Stomach (tissue), 9 donors: ENCODE results near the gene ABTB2. TPM values are rescaled to one million over a fixed set of nuclear protein-coding genes. Genes with fewer than 3 reads are reported as not detected.

Experiments
- DNase-seq, 2 donors: peaks; one replicate each; pipeline versions ENCODE4 v3.0.0 to v3.0.0-alpha.2; 2013 to 2019
- H3K27ac ChIP-seq, 5 donors: fragments of 200-600 bp in 4 of 5; sonication (generic) in 4 of 5; one replicate each; pipeline ENCODE4 v1.5.1; 2013 to 2019; ENCODE audit warnings: mild to moderate bottlenecking in 1 of 5, moderate library complexity in 1 of 5
- H3K27me3 ChIP-seq, 3 donors: fragments of 200-600 bp; sonication (generic); one replicate each; pipeline ENCODE4 v1.5.1; 2017 to 2019; ENCODE audit warnings: mixed run types in 1 of 3
- H3K36me3 ChIP-seq, 4 donors: fragments of 200-600 bp; sonication (generic); 1 replicate in 3 of 4; 2 replicates in 1 of 4; pipeline ENCODE4 v1.5.1; 2016 to 2019
- H3K4me1 ChIP-seq, 4 donors: fragments of 200-600 bp; sonication (generic); one replicate each; pipeline ENCODE4 v1.5.1; 2016 to 2019
- H3K4me3 ChIP-seq, 4 donors: fragments of 200-600 bp; sonication (generic) in 3 of 4; one replicate each; pipeline ENCODE4 v1.5.1; 2016 to 2019; ENCODE audit warnings: mild to moderate bottlenecking in 1 of 4
- H3K9me3 ChIP-seq, 4 donors: fragments of 200-600 bp; sonication (generic); one replicate each; pipeline ENCODE4 v1.5.1; 2016 to 2019
- EP300 ChIP-seq: sonication (generic); formaldehyde crosslinking; IDR thresholded peaks from one replicate; pipeline ENCODE4 v1.6.1; 2017; ENCODE audit warnings: antibody characterized with exemption
- POLR2A ChIP-seq, 4 donors: fragments of 450-650 bp; IDR thresholded peaks; one replicate each; pipeline ENCODE4 v1.6.1; 2016; ENCODE audit warnings: antibody characterized with exemption in 4 of 4, control low read depth in 2 of 4, mild to moderate bottlenecking in 1 of 4, moderate library complexity in 1 of 4
- POLR2AphosphoS5 ChIP-seq, 3 donors: sonication (generic); formaldehyde crosslinking; IDR thresholded peaks; one replicate each; pipeline ENCODE4 v1.6.1; 2016; ENCODE audit warnings: antibody characterized with exemption in 3 of 3
- WGBS, 5 donors: extraction: QIAGEN DNeasy Blood & Tissue Kit in 3 of 5; methylation state at CpG; one replicate each; pipeline versions ENCODE4 v1.1.5 to v1.1.7; 2013 to 2018; 5-methylcytosine and 5-hydroxymethylcytosine counted together
- intact Hi-C: fragments of 100-400 bp; cut with DNase I; formaldehyde crosslinking; loops from one replicate; pipeline ENCODE4 v1.15.1; 2023; ENCODE audit warnings: low total_unique reads
- polyA plus RNA-seq, 3 donors: library from polyadenylated mRNA; stranded (reverse); fragments of 200-250 nt; gene quantifications; one replicate each; pipeline ENCODE4 v1.2.3, GENCODE V29; 2013
- total RNA-seq, 5 donors: library from RNA; depleted of rRNA; stranded (reverse); fragments of >200 nt; gene quantifications; one replicate each; pipeline versions ENCODE4 v1.1.0 to v1.2.3, GENCODE V29; 2014 to 2016
- TF ChIP-seq, protein P1 (sequence below), 7 experiments: fragments of 450-650 bp in 4 of 7; fragments of 200-600 bp in 3 of 7; sonication (generic) in 3 of 7; IDR thresholded peaks; one replicate each; pipeline ENCODE4 v1.5.1; 2016 to 2019; ENCODE audit warnings: antibody characterized with exemption in 7 of 7, control low read depth in 2 of 7, mild to moderate bottlenecking in 1 of 7
- donor health status: healthy with polysubstance abuse.
- donor health status: Bipolar disorder and iron deficiency.
- donor health status: healthy.

Gene ABTB2
- total and polyA plus RNA-seq, 8 donors, result 0.58 to 12.7 (median 2.2) TPM

DNA sequence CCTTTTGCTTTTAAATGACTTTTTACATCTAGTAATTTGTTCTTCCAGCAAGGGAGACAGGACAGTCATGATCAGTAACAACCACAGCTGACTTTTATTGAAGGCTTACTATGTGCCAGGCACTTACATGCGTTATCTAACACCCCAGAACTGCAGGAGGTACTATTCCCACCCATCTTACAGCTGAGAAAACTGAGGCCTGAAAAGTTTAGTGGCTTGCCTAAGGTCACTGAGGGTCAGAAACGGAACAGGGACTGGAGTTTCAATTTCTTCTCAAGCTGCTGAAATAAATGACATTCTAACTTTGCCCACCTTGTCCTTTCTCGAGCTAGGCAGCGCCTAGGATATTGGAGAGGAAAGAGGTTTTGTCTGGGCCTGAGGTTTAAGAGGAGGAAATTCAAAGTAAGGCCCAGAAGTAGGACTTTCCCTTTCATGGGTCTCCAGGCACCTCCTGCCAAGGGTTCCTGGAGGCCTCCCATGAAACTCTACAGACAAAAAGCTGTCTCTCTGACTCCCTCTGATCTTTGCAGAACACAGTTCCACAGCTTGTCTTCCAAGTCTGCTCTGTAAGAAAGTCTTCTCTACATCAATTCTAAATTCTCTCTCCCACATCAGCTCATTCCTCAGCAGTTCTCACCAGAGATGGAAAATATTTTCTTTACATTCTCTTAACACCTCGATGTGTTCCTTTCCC is 150.2 kb downstream of the ABTB2 start:
- H3K4me3 ChIP-seq, result no peak overlapping the region
- no peak overlapping the region for H3K27ac ChIP-seq
- H3K4me1 ChIP-seq, result peaks cover 0 to 22% (median 0%) of the 10 kb centered on the region in 4 donors
- intact Hi-C loops, result no loop called here
- H3K9me3 ChIP-seq, result no peaks in the 10 kb centered on the region
- H3K36me3 ChIP-seq, result no peaks in the 10 kb centered on the region
- 81 to 90% (median 83%) methylated on average over 5 of the region's 5 CpGs for WGBS, 5 donors
- no peak for DNase-seq
- no peaks in the 10 kb centered on the region for H3K27me3 ChIP-seq
- TF ChIP-seq EP300 (no peak), POLR2A (IDR thresholded peaks at IDR 0.05) (no peak), POLR2AphosphoS5 (IDR thresholded peaks at IDR 0.05) (no peak)
- TF ChIP-seq, protein P1, sequence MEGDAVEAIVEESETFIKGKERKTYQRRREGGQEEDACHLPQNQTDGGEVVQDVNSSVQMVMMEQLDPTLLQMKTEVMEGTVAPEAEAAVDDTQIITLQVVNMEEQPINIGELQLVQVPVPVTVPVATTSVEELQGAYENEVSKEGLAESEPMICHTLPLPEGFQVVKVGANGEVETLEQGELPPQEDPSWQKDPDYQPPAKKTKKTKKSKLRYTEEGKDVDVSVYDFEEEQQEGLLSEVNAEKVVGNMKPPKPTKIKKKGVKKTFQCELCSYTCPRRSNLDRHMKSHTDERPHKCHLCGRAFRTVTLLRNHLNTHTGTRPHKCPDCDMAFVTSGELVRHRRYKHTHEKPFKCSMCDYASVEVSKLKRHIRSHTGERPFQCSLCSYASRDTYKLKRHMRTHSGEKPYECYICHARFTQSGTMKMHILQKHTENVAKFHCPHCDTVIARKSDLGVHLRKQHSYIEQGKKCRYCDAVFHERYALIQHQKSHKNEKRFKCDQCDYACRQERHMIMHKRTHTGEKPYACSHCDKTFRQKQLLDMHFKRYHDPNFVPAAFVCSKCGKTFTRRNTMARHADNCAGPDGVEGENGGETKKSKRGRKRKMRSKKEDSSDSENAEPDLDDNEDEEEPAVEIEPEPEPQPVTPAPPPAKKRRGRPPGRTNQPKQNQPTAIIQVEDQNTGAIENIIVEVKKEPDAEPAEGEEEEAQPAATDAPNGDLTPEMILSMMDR (IDR thresholded peaks at IDR 0.05), result no peak

- TF ChIP-seq POLR2A (IDR thresholded peaks at IDR 0.05) (no peak), EP300 (no peak), POLR2AphosphoS5 (IDR thresholded peaks at IDR 0.05) (no peak)
- TF ChIP-seq, protein P1 (IDR thresholded peaks at IDR 0.05), result no peak
- peak in 1 of 2 donors; percentile 73 for DNase-seq
- 39 to 63% (median 53%) methylated on average over 6 of the region's 6 CpGs for WGBS, 5 donors
These were observed 151.2 kb downstream of the ABTB2 start for GRCh38 chr11:34206407-34207300.

GRCh38 chr11:34205326-34206035 is 152.3 kb downstream of the ABTB2 start:
- intact Hi-C loops, result no loop called here
- no peak overlapping the region for H3K4me3 ChIP-seq
- no peaks in the 10 kb centered on the region for H3K27me3 ChIP-seq
- no peak for DNase-seq
- TF ChIP-seq EP300, result no peak
- H3K4me1 ChIP-seq, result peaks cover 0 to 22% (median 0%) of the 10 kb centered on the region in 4 donors
- no peak overlapping the region for H3K27ac ChIP-seq
- H3K36me3 ChIP-seq, result no peaks in the 10 kb centered on the region
- H3K9me3 ChIP-seq, result no peaks in the 10 kb centered on the region
- WGBS, 5 donors, result 67 to 71% (median 67%) methylated on average over 4 of the region's 4 CpGs

More at GRCh38 chr11:34206407-34207300, 151.2 kb downstream of the ABTB2 start:
- H3K9me3 ChIP-seq, result no peaks in the 10 kb centered on the region
- intact Hi-C loops, result no loop called here
- no peaks in the 10 kb centered on the region for H3K36me3 ChIP-seq
- no peak overlapping the region for H3K4me3 ChIP-seq
- H3K4me1 ChIP-seq, result peaks cover 0 to 22% (median 0%) of the 10 kb centered on the region in 4 donors
- no peaks in the 10 kb centered on the region for H3K27me3 ChIP-seq
- no peak overlapping the region for H3K27ac ChIP-seq

DNA sequence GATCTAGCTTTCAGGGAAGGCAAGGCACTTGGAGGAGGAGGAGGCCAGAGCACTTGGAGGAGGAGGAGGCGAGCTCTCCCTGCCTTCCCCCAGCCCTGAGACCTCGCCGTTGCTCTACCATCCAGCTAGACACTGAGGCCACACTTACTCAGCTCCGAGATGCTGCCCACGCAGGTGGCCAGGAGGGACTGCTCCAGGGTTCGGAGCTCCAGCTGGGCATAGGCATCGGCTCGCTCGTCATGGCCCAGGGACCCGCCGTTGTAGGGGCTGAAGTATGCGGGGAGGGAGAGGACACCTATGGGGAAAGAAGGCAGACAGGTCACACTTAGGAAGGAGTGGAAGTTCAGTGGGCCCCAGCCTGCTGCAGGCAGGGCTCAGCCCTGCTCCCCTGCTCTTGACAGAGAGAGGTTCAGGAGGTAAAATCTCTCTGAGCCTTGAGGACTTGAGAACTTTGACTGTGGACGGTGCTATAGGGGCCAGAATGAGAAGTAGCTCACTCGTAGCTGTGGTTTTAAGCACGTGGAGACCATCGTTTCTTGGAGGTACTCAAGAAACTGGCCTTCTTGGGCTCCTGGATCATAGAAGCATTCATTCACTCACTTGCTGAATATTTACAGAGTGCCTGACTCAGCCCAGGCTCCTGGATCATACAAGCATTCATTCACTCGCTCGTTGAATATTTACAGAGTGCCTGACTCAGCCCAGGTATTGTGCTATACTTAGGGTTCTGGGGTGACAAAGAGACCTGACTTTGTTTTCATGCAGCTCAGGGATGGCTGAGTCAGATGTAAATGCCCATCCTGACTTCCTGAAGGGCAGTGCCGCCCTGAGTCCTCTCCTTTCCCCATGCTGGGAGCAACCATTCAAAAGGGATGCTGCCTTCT is 153.2 kb downstream of the ABTB2 start:
- Histone ChIP-seq H3K4me1 (peaks cover 0 to 22% (median 0%) of the 10 kb centered on the region in 4 donors), H3K27me3 (no peaks in the 10 kb centered on the region), H3K4me3 (no peak overlapping the region), H3K9me3 (no peaks in the 10 kb centered on the region), H3K36me3 (no peaks in the 10 kb centered on the region), H3K27ac (peak overlapping the region in 1 of 5 donors; percentile 41)
- intact Hi-C loops, result no loop called here
- 76 to 86% (median 80%) methylated on average over 19 of the region's 19 CpGs for WGBS, 5 donors
- TF ChIP-seq EP300 (no peak), POLR2AphosphoS5 (IDR thresholded peaks at IDR 0.05) (peak in 1 of 3 donors; percentile 42)
- TF ChIP-seq, protein P1 (IDR thresholded peaks at IDR 0.05), result no peak
- DNase-seq, result peak; percentile 31 to 43
